Measurements from ENCODE around the gene IGFBP6.

Gene IGFBP6

DNA sequence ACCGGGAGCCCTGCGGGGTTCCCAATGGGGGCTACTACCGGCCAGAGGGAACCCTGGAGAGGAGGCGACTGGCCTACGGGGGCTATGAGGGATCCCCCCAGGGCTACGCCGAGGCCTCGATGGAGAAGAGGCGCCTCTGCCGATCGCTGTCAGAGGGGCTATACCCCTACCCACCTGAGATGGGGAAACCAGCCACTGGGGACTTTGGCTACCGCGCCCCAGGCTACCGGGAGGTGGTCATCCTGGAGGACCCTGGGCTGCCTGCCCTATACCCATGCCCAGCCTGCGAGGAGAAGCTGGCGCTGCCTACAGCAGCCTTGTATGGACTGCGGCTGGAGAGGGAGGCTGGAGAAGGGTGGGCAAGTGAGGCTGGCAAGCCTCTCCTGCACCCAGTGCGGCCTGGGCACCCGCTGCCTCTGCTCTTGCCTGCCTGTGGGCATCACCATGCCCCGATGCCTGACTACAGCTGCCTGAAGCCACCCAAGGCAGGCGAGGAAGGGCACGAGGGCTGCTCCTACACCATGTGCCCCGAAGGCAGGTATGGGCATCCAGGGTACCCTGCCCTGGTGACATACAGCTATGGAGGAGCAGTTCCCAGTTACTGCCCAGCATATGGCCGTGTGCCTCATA lies 37.9 kb upstream of the IGFBP6 start:
- no peak for DNase-seq

DNA sequence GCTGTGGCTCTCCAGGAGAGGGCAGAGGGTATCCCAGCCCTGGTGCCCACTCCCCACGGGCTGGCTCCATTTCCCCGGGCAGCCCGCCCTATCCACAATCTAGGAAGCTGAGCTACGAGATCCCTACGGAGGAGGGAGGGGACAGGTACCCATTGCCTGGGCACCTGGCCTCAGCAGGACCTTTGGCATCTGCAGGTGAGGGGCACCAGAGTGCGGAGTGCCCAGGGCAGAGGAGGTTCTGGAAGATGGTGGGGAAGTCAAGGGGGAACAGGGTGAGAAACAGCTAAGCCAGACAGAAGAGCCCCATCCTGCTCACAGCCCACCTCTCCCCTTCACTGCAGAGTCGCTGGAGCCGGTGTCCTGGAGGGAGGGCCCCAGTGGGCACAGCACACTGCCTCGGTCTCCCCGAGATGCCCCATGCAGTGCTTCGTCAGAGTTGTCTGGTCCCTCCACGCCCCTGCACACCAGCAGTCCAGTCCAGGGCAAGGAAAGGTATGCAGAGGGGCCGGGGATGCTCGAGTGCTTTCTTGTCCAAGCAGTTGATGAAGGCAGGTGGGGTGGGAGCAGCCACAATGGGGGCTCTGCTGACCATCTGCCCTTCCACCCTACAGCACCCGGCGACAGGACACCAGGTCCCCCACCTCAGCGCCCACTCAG lies 37.3 kb upstream of the IGFBP6 start:
- no peak for DNase-seq

DNA sequence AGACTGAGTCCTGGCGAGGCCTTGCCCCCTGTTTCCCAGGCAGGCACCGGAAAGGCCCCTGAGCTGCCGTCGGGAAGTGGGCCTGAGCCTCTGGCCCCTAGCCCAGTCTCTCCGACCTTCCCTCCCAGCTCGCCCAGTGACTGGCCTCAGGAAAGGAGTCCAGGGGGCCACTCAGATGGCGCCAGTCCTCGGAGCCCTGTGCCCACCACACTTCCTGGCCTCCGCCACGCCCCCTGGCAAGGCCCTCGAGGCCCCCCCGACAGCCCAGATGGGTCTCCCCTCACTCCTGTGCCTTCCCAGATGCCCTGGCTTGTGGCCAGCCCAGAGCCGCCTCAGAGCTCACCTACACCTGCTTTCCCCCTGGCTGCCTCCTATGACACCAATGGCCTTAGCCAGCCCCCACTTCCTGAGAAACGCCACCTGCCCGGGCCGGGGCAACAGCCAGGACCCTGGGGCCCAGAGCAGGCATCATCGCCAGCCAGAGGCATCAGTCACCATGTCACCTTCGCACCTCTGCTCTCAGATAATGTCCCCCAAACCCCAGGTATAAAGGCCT lies 36.7 kb upstream of the IGFBP6 start:
- no peak for DNase-seq

DNA sequence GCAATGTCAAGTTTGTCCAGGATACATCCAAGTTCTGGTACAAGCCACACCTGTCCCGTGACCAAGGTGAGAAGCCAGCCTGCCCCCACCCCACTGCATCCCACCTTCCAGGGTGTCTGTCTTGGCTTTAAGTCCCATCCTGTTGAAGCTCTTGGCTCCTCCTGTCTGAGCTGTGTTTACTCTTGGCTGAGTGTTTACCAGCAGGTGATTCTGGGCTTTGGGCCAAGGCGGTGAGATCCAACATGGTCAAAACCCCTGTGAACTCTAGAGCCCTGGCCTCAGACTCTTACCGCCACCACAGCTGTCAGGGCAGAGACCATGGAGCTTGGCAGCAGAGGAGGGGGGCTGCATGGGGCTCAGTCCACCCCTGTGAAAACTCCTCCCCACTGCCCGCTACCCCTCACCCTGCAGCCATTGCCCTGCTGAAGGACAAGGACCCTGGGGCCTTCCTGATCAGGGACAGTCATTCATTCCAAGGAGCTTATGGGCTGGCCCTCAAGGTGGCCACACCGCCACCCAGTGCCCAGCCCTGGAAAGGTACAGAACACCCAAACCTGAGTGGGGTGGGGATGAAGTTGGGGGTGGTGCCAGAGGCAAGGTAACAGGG lies 36.0 kb upstream of the IGFBP6 start:
- no peak for DNase-seq

DNA sequence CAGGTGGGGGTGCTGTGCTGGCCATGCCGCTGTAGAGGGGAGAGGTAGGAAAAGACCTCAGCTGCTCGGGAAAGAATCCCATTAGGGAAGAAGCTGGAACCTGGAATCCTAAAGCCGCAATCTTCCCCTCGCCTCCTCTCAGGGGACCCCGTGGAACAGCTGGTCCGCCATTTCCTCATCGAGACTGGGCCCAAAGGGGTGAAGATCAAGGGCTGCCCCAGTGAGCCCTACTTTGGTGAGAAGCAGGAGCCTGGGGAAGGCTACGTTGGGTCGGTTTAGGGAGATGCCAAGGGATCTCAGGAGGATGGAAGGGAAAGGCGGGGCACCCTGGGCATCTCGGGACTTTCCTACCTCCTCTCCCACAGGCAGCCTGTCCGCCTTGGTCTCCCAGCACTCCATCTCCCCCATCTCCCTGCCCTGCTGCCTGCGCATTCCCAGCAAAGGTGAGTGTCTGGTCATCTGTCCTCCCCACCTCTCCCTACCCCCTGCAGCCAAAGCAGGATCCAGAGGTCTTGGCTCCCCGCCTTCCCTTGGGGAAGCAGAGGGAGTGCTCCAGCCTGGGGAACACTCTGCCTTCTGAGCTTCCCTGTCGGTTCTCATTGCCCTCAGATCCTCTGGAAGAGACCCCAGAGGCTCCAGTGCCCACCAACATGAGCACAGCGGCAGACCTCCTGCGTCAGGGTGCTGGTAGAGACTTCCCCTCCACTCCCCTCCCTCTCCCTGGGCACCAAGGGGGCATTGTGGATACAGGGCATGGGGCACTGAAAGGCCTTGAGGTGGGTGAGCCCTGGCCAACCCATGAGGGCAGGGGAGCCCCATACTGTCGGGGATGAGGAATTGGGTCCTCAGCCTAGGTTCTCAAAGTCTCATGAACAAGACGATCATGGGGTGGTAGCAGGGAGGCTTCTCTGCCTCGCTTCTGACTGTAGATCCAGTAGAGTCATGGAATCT lies 35.2 kb upstream of the IGFBP6 start:
- DNase-seq, result no peak

DNA sequence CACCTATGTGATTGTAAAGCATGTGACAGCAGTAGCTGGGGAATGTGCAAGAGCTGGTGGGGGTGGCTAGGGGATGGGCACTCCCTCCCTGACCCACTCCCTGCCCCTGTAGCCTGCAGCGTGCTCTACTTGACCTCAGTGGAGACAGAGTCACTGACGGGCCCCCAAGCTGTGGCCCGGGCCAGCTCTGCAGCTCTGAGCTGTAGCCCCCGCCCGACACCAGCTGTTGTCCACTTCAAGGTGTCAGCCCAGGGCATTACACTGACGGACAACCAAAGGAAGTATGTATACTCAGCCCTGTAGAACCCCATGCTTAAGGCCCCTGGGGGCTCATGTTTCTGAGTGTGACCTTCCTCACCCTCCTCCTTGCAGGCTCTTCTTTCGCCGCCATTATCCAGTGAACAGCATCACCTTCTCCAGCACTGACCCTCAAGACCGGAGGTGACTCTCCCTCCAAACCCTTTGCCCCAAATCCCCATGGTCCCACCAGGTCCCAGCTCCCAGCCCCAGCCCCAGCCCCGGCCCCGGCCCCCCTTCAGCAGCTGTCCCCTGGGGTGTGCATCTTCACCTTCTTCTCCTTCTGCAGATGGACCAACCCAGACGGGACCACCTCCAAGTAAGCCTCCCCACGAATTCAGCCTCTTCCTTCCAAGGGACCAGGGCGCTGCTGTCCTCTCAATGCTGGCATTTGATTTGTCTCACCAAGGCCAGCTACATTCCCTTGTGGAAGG lies 34.3 kb upstream of the IGFBP6 start:
- no peak for DNase-seq

DNA sequence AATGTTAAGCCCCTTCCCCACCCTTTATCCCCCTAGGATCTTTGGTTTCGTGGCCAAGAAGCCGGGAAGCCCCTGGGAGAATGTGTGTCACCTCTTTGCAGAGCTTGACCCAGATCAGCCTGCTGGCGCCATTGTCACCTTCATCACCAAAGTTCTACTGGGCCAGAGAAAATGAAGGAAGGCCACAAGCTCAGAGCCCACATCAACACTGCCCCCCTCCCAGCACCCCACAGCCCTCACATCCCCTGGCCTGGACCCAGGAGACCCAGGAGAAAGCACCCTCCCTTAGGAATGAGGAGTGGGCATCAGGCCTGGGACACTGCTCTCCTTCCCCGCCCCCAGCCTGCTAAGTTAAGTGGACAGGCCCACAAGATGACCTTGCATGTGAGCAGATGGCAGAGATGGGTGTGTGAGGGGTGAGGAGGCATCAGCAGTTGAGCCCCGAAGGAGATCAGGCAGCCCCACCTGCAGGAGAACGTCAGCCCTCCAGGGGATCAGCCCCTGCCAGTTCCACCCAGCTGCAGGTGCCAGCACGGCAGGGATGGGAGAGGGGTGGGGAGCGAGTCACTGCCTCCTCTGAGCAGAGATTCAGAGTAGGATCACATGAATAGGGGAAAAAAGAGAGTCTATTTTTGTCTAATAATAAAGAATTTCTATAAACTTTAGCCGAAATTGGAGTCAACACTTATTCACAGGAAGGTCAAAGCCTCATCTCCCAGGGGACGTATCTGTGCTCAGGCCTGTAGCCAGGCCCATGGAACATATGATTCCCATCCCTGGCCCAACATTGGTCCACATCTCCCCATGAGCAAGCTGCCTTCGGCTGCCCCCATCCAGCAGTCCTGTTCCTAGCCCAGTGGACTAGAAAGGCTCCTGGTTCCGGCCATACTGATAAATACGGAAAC lies 33.5 kb upstream of the IGFBP6 start:
- no peak for DNase-seq

DNA sequence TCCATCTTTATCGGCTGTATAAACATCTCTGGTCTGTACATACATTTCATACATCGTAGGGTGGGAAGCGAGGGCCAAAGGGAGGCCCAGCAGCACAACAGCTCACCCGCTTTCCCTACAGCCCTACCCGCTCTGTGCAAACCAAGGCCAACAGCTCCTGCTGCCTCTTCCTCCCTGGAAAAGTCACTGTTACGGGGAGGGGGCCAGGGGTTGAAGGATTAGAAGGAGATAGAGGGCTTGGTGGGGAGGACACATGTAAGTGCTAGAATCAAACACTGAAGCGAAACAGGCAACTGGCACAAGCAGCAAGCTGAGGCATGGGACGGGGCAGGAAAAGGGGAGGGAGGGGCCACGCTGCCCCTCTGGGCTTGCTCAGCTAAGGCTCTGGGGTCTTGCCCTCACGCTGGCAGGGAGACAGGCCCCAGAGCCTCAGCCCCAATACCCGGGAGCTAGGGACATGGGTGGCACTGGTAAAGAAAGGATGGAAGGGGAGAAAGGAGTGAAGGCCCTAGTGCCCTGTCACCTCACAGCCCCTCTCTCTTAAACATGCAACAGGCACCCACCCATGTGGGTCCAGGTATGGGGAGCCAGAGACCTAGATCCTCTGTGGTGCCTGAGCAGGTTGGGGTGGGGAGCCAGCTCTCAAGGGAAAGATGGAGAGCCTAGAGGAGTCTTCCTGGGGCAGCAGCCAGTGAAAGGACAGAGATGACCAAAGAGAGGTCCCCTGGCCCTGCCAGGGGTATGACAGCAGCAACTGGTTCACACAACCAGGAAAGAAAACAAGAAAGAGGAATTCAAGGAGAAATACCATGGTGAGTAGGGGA lies 32.6 kb upstream of the IGFBP6 start:
- DNase-seq, result no peak

DNA sequence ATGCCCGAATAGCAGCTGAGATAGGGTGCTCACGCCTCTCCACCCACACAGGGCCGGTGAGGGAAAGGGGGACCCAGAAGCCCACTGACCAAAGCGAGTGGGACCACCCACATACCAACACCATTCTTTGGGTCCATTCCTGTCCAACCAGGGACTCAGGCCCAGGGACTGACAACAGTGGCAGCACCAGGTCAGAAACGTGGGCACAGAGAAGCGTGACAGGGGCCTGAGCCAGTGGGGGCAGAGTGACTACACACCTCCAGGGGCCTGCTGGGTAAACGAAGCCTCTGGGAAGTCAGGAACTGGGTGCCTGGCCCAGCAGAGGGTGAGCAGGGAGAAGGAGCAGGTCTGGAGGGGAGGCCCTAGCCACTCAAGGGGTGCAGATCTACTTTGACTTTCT lies 32.0 kb upstream of the IGFBP6 start:
- DNase-seq, result peak in 1 of 2 experiments; percentile 20

DNA sequence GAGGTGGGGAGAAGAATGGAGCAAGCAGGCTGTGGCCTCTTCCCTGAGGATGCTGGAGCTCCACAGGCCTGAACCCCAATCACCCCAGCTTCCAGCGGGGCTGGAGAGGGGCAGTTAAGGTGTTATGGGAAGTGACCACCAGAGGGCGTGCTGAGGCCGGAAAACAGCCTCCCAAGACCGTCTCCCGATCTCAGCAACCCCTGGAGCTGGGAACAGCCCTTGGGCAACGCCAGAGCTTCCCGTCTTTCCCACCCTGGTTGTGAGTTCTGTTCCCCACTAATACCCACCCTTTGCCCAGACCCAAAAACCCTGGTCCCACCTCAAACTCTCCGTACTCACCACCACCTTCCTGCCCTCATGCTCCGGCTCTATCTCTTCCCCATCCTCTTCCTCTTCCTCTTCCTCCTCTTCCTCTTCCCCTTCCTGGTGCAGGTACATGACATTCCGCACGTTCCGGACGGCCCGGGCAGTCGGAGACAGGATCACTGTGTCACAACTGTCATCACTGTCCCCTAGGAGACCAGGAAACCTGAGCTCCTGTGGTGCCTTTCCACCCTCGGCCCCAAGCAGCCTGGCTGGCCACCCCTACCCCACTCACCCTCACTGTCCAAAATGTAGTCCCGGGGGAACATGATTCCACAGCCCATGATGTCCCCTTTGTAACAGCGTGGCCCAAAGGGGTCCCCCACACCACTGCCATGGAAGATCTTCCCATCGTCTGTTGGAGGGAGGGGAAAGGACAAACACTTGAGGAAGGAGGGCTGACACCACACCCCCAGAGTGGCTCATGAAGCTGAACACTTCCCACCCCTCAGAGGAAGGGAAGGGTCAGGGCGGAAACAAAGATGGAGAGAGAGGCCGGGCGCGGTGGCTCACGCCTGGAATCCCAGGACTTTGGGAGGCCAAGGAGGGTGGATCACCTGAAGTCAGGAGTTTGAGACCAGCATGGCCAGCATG lies 31.2 kb upstream of the IGFBP6 start:
- DNase-seq, result peak; percentile 80 to 81

DNA sequence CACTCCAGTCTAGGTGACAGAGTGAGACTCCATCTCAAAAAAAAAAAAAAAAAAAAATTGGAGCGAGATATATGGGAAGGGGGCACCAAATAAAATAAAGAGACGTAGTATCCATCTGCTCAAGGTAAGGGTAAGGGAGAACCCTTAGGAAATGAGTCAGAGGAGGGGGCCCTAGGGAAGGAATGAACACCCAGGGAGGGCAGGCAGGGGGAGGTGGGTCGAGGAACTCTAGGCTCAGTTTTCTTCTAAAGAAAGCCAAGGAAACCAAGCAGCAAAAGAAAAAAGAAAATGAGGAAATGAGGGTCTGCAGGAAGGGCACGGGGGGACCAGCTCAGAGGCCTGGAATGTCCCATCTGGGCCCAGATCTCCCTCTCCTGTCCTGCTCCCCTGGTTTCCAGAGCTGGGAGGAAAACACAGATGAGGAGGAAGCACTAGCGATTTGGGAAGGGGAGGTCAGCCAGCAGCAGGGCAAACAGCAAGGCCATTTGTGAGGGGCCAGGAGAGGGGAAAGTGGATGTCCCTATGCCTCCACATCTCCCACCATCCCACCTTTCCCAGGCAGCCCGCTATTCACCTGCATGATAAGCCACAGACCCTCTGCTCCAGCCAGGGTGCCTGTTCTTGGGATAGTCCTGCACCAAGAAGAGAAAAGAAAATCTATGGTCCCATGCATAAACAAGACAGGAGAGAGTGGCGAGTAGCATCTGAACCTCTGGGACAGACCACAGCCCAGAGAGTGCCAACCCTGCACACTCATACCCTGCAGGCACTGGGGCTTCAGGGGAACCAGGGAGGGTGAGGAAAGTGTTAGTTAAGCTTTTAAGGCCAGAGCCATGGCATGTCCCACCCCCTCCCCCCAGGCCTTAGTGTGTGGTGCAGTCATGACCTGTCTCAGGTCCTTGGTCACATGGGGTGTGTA lies 30.1 kb upstream of the IGFBP6 start:
- DNase-seq, result no peak

DNA sequence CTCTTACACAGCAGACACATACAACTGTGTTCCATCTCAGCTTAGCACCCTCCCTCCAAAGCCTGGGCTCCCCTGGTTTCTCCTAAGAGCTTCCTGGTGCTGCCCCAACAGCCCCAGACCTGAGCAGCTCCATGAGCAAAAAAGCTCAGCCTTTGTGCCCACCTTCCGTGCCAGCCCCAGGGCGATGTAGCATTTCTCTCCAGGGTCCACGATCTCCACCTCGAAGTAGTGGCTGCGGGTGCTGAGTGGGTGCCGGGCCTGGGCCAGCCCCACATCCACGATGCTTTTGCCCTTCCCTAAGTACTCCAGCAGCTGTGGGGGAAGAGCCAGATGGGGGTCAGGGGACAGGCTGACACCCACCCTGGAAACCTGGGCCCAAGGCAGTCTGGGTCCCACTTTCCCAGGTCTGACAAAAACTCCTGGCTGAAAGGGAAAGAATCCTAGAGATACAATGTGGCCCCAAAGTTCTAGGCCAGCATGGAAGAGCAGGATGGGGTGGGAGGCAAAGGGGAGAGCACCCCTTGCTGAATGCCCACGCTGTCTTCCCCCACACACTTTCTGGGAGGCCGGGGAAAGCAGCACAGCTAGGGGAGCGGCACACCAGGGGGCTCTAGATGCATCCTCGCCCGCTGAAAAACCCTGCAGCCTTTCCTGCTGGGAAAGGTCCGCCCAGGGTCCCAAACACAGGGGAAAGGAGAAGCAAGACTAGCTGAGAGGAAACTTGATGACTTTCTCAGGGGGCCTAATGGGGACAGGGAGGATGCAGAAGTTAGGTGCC lies 29.3 kb upstream of the IGFBP6 start:
- no peak for DNase-seq

DNA sequence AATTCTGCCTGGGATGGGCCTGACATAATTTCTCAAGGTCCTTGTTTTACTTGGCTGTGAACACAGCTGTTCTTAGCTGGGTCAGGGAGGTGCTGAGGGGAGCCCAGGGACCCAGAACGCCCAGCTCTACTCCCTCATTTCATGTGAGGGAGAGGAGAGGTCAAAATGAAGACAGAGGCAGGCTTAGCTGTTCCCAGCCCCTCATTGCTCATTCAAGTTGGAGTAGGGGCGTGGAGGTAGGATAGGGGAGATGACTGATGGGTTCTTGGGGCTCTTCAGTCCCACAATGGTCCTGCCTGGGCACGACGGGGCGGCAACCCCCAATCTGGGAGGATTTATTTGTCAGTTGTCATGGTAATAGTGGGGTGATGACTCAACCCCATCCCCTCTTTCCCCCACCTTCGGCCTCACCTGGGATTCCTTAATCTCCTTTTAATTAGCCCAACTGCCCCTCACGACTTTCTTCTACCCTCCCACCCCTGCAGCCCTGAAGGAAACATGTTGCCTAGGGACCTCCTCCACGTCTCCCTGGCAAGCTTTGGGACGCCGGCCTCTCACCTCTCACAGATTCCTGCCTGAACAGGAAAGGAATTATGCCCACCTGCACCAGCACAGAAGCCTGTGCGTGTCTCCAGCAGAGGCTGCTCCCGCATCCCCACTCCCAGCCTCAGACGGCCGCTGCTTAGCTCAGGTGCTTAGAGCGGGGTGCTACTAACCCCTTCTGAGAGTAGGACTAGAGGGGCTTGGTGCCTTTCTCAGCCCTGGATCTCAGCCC lies 28.5 kb upstream of the IGFBP6 start:
- DNase-seq, result no peak

DNA sequence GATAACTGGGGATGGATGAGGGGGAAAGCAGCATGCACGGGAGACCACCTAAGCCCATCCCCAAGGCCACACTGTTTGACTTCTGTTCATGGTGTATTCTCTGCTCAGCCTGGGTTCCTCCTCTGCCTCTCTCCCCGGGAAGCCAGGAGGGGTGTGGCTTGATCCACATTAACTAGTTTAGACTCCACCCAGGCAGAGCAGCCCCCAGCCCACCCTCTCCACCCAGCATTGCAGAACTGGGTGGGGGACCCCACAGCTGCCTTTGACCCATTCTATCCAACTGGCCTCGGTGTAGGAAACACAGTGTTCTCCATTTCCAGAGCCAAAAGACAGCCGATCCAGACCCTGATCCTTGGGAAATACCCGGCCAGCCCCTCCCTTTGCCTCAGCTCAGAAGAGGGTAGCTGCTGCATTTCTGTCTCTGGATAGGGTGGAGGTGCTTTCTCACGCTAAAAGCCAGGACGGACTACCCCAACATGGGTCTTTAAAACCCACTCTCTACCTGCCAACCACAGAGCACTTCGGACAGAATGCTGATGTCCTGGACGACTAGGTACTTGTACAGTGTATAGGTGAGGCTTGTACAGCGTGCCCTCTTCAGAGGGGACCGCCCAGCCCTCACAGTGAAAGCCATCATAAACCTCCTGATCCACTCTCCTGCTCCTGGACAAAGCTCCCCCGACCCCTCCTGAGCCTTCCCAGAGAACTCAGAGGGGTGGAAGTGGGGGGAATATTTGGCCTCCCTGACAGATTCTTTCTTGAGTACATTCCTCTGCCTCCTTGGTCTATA lies 27.7 kb upstream of the IGFBP6 start:
- no peak for DNase-seq

DNA sequence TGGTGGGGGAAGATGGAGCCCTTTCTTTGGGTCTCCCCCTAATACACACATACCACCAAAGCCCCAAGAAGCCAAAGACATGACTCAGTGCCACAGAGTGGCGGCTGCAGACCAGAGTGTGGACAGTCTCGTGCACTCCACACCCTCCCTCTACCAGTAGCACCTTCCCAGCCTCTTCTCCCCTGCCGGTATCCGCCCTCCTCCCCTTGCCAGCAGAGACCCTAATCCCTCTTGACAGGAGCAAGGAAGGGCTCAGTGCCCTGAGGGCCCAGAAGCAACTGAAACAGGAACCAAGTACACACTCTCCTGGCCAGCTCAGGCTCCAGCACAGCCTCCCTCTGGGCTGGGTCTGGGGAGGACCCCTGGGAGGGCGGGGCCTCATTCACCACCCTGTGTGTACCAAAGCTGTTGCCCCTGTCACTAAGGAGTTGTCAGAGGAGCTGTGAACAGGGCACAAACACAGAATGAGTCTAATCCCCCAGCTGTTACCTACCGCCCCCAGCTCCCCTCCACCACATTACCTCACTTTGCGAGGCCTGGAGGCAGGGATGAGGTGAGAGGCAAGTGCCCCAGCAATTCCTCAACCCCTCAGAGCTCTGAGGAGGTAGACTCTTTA lies 26.5 kb upstream of the IGFBP6 start:
- DNase-seq, result no peak

Data from activated T-cell treated with anti-CD3 and anti-CD28 coated beads, Interleukin-2, amount 50 U/mL, for 48 hours (primary cell).